IPS-NIHi7 (cell line): ENCODE results near the gene B2M.
"Not testable (repeated sequence)": the region's sequence is repeated elsewhere in the genome, so short reads cannot be mapped to it uniquely, and the experiment has no call there.

Source experiments
- DNase-seq: peaks from one replicate; pipeline ENCODE4 v3.0.0; 2012; ENCODE audit warnings: mixed read lengths; ENCODE audit errors: extremely low spot score

B2M gene

DNA sequence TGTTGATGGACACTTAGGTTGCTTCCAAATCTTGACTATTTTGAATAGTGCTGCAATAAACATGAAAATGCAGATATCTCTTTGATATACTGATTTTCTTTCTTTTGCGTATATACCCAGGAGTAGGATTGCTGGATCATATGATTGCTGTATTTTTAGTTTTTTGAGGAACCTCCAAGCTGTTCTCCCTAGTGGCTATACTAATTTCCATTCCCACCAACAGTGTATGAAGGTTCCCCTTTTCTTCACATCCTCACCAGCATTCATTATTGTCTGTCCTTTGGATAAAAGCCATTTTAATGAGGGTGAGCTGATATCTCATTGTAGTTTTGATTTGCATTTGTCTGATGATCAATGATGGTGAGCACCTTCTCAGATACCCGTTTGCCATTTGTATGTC is 12.7 kb upstream of the B2M start:
- no peak for DNase-seq

DNA sequence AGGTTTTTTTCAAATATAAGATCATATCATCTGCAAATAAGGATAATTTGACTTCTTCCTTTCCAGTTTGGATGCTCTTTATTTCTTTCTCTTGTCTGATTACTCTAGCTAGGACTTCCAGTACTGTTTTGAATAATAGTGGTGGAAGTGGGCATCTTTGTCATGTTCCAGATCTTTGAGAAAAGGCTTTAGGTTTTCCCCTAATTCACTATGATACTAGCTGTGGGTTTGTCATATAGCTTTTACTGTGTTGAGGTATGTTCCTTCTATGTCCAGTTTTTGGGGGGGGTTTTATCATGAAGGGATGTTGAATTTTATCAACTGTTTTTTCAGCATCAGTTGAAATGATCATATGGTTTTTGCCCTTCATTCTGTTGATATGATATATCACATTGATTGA is 10.6 kb upstream of the B2M start:
- DNase-seq = not testable (repeated sequence)

- DNase-seq = no peak
These were observed 5.3 kb upstream of the B2M start for GRCh38 chr15:44705986-44706385.

GRCh38 chr15:44706401-44706800 is 4.9 kb upstream of the B2M start:
- no peak for DNase-seq

DNA sequence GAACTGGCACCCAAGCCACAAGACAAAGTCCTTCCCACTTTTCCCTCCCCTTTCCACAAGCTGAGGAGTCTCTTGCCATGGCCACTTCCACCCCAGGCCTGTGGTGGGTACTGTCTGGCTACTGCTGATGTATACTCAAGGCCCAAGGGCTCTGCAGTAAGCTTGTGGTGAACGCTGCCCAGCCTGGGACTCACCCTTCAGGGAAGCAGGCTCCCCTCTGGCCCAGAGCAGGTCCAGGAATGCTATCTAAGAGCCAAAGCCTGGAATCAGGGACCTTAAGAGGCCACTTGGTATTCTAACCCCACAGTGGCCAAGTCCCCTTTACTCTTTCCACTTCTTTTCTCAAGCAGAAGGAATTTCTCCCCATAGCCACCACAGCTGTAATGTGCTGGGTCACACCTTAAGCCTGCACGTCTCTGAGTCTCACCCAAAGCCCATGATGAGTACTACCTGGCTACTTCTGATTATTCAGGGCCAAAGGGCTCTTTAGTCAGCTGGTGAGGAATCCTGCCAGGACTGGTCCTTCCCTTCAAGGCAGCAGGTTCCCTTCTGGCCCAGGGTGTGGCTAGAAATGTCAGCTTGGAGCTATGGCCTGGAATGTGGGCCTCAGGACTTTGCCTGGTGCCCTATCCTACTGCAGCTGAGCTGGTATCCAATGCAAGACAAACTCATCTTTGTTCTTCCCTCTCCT is 4.2 kb upstream of the B2M start:
- no peak for DNase-seq

- no peak for DNase-seq
These were observed 851 bp upstream of the B2M start for GRCh38 chr15:44710236-44711095.

- peak; percentile 18 for DNase-seq
These were observed 527 bp downstream of the B2M start for GRCh38 chr15:44711743-44712345.

- no peak for DNase-seq
These were observed 1.2 kb downstream of the B2M start for GRCh38 chr15:44712346-44713005.

- DNase-seq = peak; percentile 44
These were observed 2.0 kb downstream of the B2M start for GRCh38 chr15:44713006-44713966.

DNA sequence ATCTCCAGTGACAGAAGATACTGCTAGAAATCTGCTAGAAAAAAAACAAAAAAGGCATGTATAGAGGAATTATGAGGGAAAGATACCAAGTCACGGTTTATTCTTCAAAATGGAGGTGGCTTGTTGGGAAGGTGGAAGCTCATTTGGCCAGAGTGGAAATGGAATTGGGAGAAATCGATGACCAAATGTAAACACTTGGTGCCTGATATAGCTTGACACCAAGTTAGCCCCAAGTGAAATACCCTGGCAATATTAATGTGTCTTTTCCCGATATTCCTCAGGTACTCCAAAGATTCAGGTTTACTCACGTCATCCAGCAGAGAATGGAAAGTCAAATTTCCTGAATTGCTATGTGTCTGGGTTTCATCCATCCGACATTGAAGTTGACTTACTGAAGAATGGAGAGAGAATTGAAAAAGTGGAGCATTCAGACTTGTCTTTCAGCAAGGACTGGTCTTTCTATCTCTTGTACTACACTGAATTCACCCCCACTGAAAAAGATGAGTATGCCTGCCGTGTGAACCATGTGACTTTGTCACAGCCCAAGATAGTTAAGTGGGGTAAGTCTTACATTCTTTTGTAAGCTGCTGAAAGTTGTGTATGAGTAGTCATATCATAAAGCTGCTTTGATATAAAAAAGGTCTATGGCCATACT is 4.0 kb downstream of the B2M start:
- no peak for DNase-seq

DNA sequence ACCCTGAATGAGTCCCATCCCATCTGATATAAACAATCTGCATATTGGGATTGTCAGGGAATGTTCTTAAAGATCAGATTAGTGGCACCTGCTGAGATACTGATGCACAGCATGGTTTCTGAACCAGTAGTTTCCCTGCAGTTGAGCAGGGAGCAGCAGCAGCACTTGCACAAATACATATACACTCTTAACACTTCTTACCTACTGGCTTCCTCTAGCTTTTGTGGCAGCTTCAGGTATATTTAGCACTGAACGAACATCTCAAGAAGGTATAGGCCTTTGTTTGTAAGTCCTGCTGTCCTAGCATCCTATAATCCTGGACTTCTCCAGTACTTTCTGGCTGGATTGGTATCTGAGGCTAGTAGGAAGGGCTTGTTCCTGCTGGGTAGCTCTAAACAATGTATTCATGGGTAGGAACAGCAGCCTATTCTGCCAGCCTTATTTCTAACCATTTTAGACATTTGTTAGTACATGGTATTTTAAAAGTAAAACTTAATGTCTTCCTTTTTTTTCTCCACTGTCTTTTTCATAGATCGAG is 4.5 kb downstream of the B2M start:
- DNase-seq = no peak

DNA sequence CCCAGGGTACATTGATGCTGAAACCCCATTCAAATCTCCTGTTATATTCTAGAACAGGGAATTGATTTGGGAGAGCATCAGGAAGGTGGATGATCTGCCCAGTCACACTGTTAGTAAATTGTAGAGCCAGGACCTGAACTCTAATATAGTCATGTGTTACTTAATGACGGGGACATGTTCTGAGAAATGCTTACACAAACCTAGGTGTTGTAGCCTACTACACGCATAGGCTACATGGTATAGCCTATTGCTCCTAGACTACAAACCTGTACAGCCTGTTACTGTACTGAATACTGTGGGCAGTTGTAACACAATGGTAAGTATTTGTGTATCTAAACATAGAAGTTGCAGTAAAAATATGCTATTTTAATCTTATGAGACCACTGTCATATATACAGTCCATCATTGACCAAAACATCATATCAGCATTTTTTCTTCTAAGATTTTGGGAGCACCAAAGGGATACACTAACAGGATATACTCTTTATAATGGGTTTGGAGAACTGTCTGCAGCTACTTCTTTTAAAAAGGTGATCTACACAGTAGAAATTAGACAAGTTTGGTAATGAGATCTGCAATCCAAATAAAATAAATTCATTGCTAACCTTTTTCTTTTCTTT is 5.8 kb downstream of the B2M start:
- no peak for DNase-seq

DNA sequence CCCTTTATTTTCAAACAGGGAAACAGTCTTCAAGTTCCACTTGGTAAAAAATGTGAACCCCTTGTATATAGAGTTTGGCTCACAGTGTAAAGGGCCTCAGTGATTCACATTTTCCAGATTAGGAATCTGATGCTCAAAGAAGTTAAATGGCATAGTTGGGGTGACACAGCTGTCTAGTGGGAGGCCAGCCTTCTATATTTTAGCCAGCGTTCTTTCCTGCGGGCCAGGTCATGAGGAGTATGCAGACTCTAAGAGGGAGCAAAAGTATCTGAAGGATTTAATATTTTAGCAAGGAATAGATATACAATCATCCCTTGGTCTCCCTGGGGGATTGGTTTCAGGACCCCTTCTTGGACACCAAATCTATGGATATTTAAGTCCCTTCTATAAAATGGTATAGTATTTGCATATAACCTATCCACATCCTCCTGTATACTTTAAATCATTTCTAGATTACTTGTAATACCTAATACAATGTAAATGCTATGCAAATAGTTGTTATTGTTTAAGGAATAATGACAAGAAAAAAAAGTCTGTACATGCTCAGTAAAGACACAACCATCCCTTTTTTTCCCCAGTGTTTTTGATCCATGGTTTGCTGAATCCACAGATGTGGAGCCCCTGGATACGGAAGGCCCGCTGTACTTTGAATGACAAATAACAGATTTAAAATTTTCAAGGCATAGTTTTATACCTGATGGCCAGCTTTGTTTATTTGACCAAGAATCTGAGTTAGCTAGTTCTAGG is 7.0 kb downstream of the B2M start:
- no peak for DNase-seq

DNA sequence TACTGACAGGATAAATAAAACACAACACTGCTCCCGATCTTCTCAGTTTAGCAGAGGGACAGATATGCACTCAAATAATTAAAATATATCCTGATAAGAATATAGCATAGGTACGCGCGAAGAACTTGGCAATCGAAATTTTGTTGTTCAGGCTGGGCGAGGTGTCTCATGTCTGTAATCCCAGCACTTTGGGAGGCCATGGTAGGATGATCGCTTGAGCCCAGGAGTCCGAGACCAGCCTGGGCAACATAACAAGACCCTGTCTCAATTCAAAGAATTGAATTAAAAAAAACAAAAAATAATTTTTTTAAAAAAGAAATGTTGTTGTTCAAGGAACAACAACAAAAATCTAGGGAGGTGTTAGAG is 7.6 kb downstream of the B2M start:
- no peak for DNase-seq

- DNase-seq = no peak
These were observed 8.1 kb downstream of the B2M start for GRCh38 chr15:44719293-44719999.

- not testable (repeated sequence) for DNase-seq
These were observed 8.7 kb downstream of the B2M start for GRCh38 chr15:44720000-44720435.

- DNase-seq = no peak
These were observed 9.3 kb downstream of the B2M start for GRCh38 chr15:44720460-44721176.

DNA sequence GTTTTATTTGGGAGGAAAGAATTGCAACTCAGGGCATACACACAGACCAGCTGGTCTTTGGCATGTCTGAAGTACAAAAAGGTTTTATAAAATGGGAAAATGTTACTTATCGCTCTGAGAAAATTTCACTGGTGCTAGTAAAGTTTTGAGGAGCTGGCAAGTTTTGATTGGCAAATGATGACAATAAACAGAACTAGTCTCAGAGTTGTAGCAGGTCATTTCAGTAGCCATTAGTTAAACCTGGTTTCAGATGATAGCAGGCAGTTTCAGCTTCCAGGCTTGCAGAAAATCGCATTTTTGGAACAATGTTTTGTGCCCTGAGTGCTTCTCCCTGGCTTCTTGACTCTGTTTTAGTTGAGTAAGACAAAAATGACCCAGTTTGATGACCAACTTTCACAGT is 10.7 kb downstream of the B2M start:
- DNase-seq = no peak
